Esophagus muscularis mucosa (tissue), 4 donors: ENCODE measurements around the gene PDE4D. TPM values are rescaled to one million over a fixed set of nuclear protein-coding genes. Genes with fewer than 3 reads are reported as not detected.

Experiments used
- DNase-seq: peaks from one replicate; pipeline ENCODE4 v3.0.0-alpha.2; 2017; ENCODE audit errors: extremely low spot score
- H3K27ac ChIP-seq, 4 donors: fragments of 200-600 bp; sonication (generic); replicated peaks in 1 of 4; 1 replicate in 3 of 4; 2 replicates in 1 of 4; pipeline ENCODE4 v1.5.1; 2016 to 2019; ENCODE audit warnings: mild to moderate bottlenecking in 1 of 4
- H3K27me3 ChIP-seq, 4 donors: fragments of 200-600 bp; sonication (generic); one replicate each; pipeline versions ENCODE4 v1.5.1 to v1.6.0; 2016 to 2019
- H3K36me3 ChIP-seq, 4 donors: fragments of 200-600 bp; sonication (generic); one replicate each; pipeline ENCODE4 v1.5.1; 2016 to 2019
- H3K4me1 ChIP-seq, 4 donors: fragments of 200-600 bp; sonication (generic); one replicate each; pipeline ENCODE4 v1.5.1; 2016 to 2019
- H3K4me3 ChIP-seq, 4 donors: fragments of 200-600 bp; sonication (generic); 1 replicate in 2 of 4; 2 replicates in 2 of 4; pipeline ENCODE4 v1.5.1; 2016 to 2019; ENCODE audit warnings: mild to moderate bottlenecking in 4 of 4, moderate library complexity in 1 of 4
- H3K9me3 ChIP-seq, 4 donors: fragments of 200-600 bp; sonication (generic); 1 replicate in 3 of 4; 2 replicates in 1 of 4; pipeline ENCODE4 v1.5.1; 2016 to 2019
- EP300 ChIP-seq: sonication (generic); formaldehyde crosslinking; IDR thresholded peaks from one replicate; pipeline ENCODE4 v1.6.1; 2017; ENCODE audit warnings: antibody characterized with exemption
- POLR2A ChIP-seq: fragments of 450-650 bp; IDR thresholded peaks from one replicate; pipeline ENCODE4 v1.6.1; 2017; ENCODE audit warnings: antibody characterized with exemption, moderate library complexity, mild to moderate bottlenecking, low read depth
- POLR2AphosphoS5 ChIP-seq, 2 donors: sonication (generic); formaldehyde crosslinking; IDR thresholded peaks; one replicate each; pipeline ENCODE4 v1.6.1; 2017; ENCODE audit warnings: antibody characterized with exemption in 2 of 2
- WGBS: methylation state at CpG from one replicate; pipeline ENCODE4 v1.1.5; 2018; 5-methylcytosine and 5-hydroxymethylcytosine counted together
- intact Hi-C: fragments of 100-400 bp; cut with DNase I; formaldehyde crosslinking; loops from one replicate; pipeline ENCODE4 v1.15.1; 2023
- total RNA-seq, 4 donors: library from RNA; depleted of rRNA; stranded (reverse); fragments of >200 nt; gene quantifications; one replicate each; pipeline versions ENCODE4 v1.1.0 to v1.2.1, GENCODE V29; 2016
- TF ChIP-seq, protein P1 (sequence below), 3 experiments: fragments of 200-600 bp in 2 of 3; fragments of 450-650 bp in 1 of 3; sonication (generic) in 2 of 3; IDR thresholded peaks; one replicate each; pipeline ENCODE4 v1.5.1; 2017 to 2019; ENCODE audit warnings: antibody characterized with exemption in 3 of 3, mild to moderate bottlenecking in 2 of 3, moderate library complexity in 1 of 3

Gene PDE4D
- total RNA-seq, 4 donors from 2014 or later, result 39.2 to 87.0 (median 50.2) TPM

DNA sequence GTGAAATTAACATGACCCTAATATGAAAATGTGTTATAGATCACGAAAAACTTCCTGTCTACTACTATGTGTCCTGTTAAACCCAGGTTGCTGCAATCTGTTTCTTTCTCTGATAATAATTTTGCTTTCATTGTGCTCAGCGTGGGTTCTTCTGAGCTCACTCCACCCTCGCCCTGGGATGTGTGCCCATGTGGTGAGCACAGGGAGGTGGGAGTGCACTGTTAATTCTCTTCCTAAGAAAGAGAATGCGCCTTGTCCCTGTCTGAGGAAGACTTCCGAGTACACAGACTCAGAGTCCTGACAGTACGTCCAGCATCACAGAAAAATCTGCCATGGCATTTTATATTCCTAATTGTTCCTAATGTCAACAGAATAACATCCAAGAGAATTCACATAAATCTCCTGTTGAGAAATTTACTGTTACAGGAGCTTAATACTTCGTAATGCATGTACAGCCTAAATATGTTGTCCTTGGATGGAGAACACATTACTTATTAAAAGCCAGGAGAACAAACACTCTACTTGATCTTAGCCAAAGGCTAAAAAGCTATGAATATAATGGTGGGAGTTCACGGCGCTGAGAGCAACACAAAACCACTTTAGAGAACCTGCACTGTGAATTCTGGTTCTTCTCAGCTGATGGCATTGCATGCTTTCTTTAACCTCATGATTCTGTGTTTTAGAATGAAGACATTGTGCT, 102.6 kb downstream of the PDE4D start:
- DNase-seq, result no peak
- H3K36me3 ChIP-seq, result no peaks in the 10 kb centered on the region
- peak overlapping the region in 1 of 4 donors; percentile 3 for H3K4me3 ChIP-seq
- TF ChIP-seq, protein P1, sequence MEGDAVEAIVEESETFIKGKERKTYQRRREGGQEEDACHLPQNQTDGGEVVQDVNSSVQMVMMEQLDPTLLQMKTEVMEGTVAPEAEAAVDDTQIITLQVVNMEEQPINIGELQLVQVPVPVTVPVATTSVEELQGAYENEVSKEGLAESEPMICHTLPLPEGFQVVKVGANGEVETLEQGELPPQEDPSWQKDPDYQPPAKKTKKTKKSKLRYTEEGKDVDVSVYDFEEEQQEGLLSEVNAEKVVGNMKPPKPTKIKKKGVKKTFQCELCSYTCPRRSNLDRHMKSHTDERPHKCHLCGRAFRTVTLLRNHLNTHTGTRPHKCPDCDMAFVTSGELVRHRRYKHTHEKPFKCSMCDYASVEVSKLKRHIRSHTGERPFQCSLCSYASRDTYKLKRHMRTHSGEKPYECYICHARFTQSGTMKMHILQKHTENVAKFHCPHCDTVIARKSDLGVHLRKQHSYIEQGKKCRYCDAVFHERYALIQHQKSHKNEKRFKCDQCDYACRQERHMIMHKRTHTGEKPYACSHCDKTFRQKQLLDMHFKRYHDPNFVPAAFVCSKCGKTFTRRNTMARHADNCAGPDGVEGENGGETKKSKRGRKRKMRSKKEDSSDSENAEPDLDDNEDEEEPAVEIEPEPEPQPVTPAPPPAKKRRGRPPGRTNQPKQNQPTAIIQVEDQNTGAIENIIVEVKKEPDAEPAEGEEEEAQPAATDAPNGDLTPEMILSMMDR (IDR thresholded peaks at IDR 0.05), result no peak
- TF ChIP-seq POLR2AphosphoS5 (IDR thresholded peaks at IDR 0.05) (no peak), EP300 (no peak), POLR2A (no peak)
- peak overlapping the region; percentile 12 to 36 (median 22) for H3K27ac ChIP-seq
- 70% methylated on average over 9 of the region's 9 CpGs for WGBS
- peaks cover 3 to 18% (median 9%) of the 10 kb centered on the region in 4 donors for H3K4me1 ChIP-seq
- intact Hi-C loops, result no loop called here
- no peaks in the 10 kb centered on the region for H3K27me3 ChIP-seq
- H3K9me3 ChIP-seq, result no peaks in the 10 kb centered on the region

DNA sequence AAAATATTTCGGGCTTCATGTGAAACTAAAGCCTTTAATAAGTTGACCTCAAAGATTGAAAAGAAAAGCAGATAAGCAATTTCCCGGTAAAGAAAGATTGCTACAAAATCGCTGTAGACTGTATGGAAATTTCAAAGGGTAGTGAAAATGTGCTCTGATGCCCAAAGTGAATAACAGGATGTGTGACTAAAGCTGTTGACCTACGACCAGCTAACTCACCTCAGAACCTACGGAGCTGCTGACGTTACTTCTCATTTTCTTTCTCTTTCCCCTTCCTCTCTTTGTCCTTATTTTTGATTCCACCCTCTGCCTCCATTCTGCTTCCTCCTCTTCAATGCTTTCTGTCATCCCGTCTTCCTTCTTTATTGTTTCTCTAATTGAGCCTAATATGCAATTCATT, 103.2 kb downstream of the PDE4D start:
- intact Hi-C loops, result no loop called here

DNA sequence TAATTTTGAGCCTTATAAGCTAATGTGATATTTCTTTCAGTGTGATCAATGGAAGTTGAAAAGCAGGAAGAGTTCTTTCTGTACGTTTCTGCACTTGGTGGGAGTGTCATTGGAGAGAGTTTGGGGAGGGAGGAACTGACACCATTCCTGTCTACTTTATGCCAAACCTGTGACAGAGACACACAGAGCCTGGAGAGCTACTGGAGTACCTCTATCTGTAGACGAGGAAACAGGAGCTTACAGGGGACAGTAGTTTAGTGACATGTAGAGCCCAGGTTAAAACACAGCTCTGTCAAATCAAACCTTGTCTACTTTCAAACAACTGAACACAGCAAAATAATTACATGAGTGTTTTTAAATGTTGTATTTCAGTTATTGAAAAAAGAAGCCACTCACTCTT, 103.6 kb downstream of the PDE4D start:
- WGBS, result 75% methylated on average over 2 of the region's 2 CpGs
- no peak for TF ChIP-seq POLR2AphosphoS5 (IDR thresholded peaks at IDR 0.05)
- no peak for TF ChIP-seq EP300
- TF ChIP-seq POLR2A, result no peak
- TF ChIP-seq, protein P1 (IDR thresholded peaks at IDR 0.05), result no peak
- no peaks in the 10 kb centered on the region for H3K9me3 ChIP-seq
- DNase-seq, result no peak
- no peak overlapping the region for H3K4me3 ChIP-seq
- H3K36me3 ChIP-seq, result no peaks in the 10 kb centered on the region
- intact Hi-C loops, result no loop called here
- peak overlapping the region in 3 of 4 donors; percentile 12 to 28 (median 16) for H3K27ac ChIP-seq
- H3K27me3 ChIP-seq, result no peaks in the 10 kb centered on the region
- H3K4me1 ChIP-seq, result peaks cover 0 to 18% (median 7%) of the 10 kb centered on the region in 4 donors

More for the DNA sequence above, 103.2 kb downstream of the PDE4D start:
- H3K9me3 ChIP-seq, result no peaks in the 10 kb centered on the region
- H3K4me1 ChIP-seq, result peaks cover 0 to 18% (median 7%) of the 10 kb centered on the region in 4 donors
- DNase-seq, result no peak
- H3K36me3 ChIP-seq, result no peaks in the 10 kb centered on the region
- peak overlapping the region; percentile 12 to 36 (median 22) for H3K27ac ChIP-seq
- TF ChIP-seq POLR2AphosphoS5 (IDR thresholded peaks at IDR 0.05), result no peak
- TF ChIP-seq EP300, result no peak
- no peak for TF ChIP-seq POLR2A
- TF ChIP-seq, protein P1 (IDR thresholded peaks at IDR 0.05), result no peak
- 70% methylated on average over 7 of the region's 7 CpGs for WGBS
- peak overlapping the region in 1 of 4 donors; percentile 3 for H3K4me3 ChIP-seq
- no peaks in the 10 kb centered on the region for H3K27me3 ChIP-seq

DNA sequence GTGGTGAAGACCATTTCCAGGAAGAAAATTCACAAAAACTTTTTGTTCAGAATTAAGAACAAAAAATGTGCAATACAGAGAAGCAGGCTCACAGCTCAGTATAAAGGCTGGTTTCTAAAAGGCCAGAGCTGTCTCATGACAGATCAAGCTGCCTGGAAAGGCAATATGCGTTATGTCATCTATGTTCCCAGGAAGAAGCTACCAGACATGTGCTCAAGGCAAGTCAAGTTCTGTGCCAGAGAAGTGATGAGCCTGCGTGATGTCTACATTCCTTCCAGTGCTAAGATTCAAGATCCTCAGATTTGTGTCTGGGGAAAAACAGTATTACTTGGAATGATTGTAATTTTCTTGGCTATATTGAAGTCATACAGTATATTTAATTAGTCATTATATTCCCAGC, 104.3 kb downstream of the PDE4D start:
- H3K4me3 ChIP-seq, result no peak overlapping the region
- H3K27me3 ChIP-seq, result no peaks in the 10 kb centered on the region
- H3K9me3 ChIP-seq, result no peaks in the 10 kb centered on the region
- TF ChIP-seq EP300, result no peak
- TF ChIP-seq POLR2AphosphoS5 (IDR thresholded peaks at IDR 0.05), result peak; percentile 53 to 66
- TF ChIP-seq, protein P1 (IDR thresholded peaks at IDR 0.05), result no peak
- TF ChIP-seq POLR2A, result no peak
- intact Hi-C loops, result no loop called here
- DNase-seq, result no peak
- peaks cover 0 to 18% (median 7%) of the 10 kb centered on the region in 4 donors for H3K4me1 ChIP-seq
- WGBS, result 63% methylated on average over 2 of the region's 2 CpGs
- H3K36me3 ChIP-seq, result no peaks in the 10 kb centered on the region
- no peak overlapping the region for H3K27ac ChIP-seq

DNA sequence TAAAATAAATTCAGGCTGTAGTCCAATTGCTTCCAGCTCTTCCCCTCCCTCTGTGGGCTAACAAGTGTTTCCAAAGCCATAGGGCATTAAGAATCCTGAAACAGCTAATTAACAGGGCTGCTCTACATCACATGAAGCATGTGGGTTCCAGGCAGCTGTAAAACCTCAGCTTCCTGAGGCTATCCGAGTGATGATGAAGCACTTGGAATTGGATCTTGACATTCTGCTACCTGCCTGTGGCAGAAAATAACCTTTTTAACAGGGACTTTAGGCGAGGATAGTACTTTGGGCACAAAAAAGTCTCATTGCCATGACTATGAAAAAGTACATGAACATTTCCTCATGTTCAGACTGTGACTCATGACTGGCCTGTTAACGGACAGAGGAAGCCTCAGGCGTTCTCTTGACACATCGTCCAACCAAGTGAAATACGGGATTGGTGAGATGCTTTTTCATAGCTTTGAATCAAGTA, 107.2 kb downstream of the PDE4D start:
- intact Hi-C loops, result no loop called here
- DNase-seq, result no peak

More for the DNA sequence above, 107.2 kb downstream of the PDE4D start:
- TF ChIP-seq POLR2AphosphoS5 (IDR thresholded peaks at IDR 0.05) (no peak), EP300 (no peak), POLR2A (no peak)
- TF ChIP-seq, protein P1 (IDR thresholded peaks at IDR 0.05), result no peak
- no peaks in the 10 kb centered on the region for H3K36me3 ChIP-seq
- no peaks in the 10 kb centered on the region for H3K27me3 ChIP-seq
- H3K4me3 ChIP-seq, result no peak overlapping the region
- H3K4me1 ChIP-seq, result peaks cover 0 to 18% (median 2%) of the 10 kb centered on the region in 4 donors
- H3K9me3 ChIP-seq, result no peaks in the 10 kb centered on the region
- 57% methylated on average over 6 of the region's 6 CpGs for WGBS
- H3K27ac ChIP-seq, result no peak overlapping the region
